DMS 273 (cell line): ENCODE data around the gene TMCC3.
"Not testable (repeated sequence)": the region's sequence is repeated elsewhere in the genome, so short reads cannot be mapped to it uniquely, and the experiment has no call there.

Experiments used
- DNase-seq: peaks from one replicate; lab custom pipeline; 2025; ENCODE audit not compliant: unreplicated experiment; lab: John Stamatoyannopoulos, UW

Gene TMCC3

GRCh38 chr12:94575024-94575423 lies 75.3 kb downstream of the TMCC3 start:
- DNase-seq, result no peak

GRCh38 chr12:94571556-94571955 lies 78.8 kb downstream of the TMCC3 start:
- peak; percentile 4 for DNase-seq

GRCh38 chr12:94570161-94570560 lies 80.2 kb downstream of the TMCC3 start:
- no peak for DNase-seq

GRCh38 chr12:94567761-94568160 lies 82.6 kb downstream of the TMCC3 start:
- DNase-seq, result no peak

- DNase-seq, result no peak
Observed at GRCh38 chr12:94566345-94566744, 84.0 kb downstream of the TMCC3 start.

GRCh38 chr12:94565683-94566082 lies 84.7 kb downstream of the TMCC3 start:
- no peak for DNase-seq

- DNase-seq, result peak; percentile 34
Observed at GRCh38 chr12:94563286-94563685, 87.1 kb downstream of the TMCC3 start.

GRCh38 chr12:94561943-94562411 lies 88.4 kb downstream of the TMCC3 start:
- DNase-seq, result peak; percentile 14

- DNase-seq, result no peak
Observed at GRCh38 chr12:94560431-94561221, 89.7 kb downstream of the TMCC3 start.

GRCh38 chr12:94558612-94559011 lies 91.7 kb downstream of the TMCC3 start:
- no peak for DNase-seq

- DNase-seq, result no peak
Observed at GRCh38 chr12:94557746-94558295, 92.5 kb downstream of the TMCC3 start.

GRCh38 chr12:94555687-94556086 lies 94.7 kb downstream of the TMCC3 start:
- no peak for DNase-seq

GRCh38 chr12:94553875-94554274 lies 96.5 kb downstream of the TMCC3 start:
- DNase-seq, result no peak

GRCh38 chr12:94553130-94553519 lies 97.2 kb downstream of the TMCC3 start:
- DNase-seq, result no peak

- no peak for DNase-seq
Observed at GRCh38 chr12:94551810-94552209, 98.5 kb downstream of the TMCC3 start.

- DNase-seq, result no peak
Observed at GRCh38 chr12:94550964-94551363, 99.4 kb downstream of the TMCC3 start.

- DNase-seq, result not testable (repeated sequence)
Observed at GRCh38 chr12:94548833-94549232, 101.5 kb downstream of the TMCC3 start.

GRCh38 chr12:94545935-94546771 lies 104.2 kb downstream of the TMCC3 start:
- DNase-seq, result peak; percentile 78

- DNase-seq, result no peak
Observed at GRCh38 chr12:94544355-94544754, 106.0 kb downstream of the TMCC3 start.

GRCh38 chr12:94538318-94538717 lies 112.0 kb downstream of the TMCC3 start:
- DNase-seq, result no peak

GRCh38 chr12:94536040-94536965 lies 114.1 kb downstream of the TMCC3 start:
- no peak for DNase-seq
